Frontal cortex (tissue), 4 donors: ENCODE measurements around the gene C11orf71. TPM values are rescaled to one million over a fixed set of nuclear protein-coding genes. Genes with fewer than 3 reads are reported as not detected.

Experiments
- DNase-seq, 2 donors: peaks; one replicate each; pipeline ENCODE4 v3.0.0; 2012; ENCODE audit warnings: low spot score in 2 of 2
- FAIRE-seq: peaks from 2 replicates; lab custom pipeline; 2012; peaks lifted over from hg19 to GRCh38; lab: Jason Lieb, UNC
- total RNA-seq: library from RNA; depleted of rRNA; stranded (reverse); fragments of >200 nt; gene quantifications from one replicate; pipeline ENCODE4 v1.2.3, GENCODE V29; 2014
- donor health status: control.
- donor health status: control.
- donor health status: control.

The C11orf71 gene, protein sequence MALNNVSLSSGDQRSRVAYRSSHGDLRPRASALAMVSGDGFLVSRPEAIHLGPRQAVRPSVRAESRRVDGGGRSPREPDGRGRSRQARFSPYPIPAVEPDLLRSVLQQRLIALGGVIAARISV
- 13.9 TPM for total RNA-seq

DNA sequence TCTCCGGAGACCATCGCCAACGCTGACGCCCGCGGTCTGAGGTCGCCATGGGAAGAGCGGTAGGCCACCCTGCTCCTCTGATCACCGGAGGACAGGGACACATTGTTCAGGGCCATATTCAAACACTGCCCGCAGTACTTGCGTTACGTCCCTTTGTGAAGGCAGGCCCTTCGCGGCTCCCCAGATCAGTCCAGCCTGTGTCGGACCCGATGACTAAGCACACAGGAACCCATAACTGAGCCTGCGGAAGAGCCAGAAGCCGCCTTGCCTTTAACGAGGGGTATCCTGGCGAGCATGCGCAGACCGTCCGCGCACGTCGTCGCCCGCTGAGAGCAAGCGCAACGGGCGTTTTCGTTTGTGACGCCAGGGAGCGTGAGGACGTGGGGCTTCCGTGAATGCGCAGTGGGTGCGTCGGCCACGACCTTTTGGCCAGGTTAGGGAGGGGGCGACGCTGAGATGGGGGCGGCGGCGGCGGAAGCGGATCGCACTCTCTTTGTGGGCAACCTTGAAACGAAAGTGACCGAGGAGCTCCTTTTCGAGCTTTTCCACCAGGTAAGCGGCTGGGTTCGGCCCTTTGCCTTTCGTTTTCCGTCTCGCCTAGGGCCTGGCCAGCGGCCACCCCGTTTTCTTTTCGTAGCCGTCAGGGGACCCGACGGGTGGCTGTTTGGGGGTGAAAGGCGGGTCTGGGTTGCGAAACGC lies at the start of gene C11orf71, which contains the start of gene RBM7:
Gene C11orf71 (minus strand): TSS at position 296 of the 699 bp plus-strand sequence. CDS start 180 bp downstream, at position 116.
Gene RBM7 (plus strand): TSS at position 451 of the 699 bp plus-strand sequence. CDS start 6 bp downstream, at position 457.
- FAIRE-seq (no peak), DNase-seq (peak; percentile 69 to 82)

DNA sequence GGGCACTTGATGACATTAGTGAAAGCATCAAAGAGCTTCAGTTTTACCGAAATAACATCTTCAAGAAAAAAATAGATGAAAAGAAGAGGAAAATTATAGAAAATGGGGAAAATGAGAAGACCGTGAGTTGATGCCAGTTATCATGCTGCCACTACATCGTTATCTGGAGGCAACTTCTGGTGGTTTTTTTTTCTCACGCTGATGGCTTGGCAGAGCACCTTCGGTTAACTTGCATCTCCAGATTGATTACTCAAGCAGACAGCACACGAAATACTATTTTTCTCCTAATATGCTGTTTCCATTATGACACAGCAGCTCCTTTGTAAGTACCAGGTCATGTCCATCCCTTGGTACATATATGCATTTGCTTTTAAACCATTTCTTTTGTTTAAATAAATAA lies 49.5 kb upstream of the C11orf71 start:
- FAIRE-seq (no peak), DNase-seq (no peak)

- FAIRE-seq: no peak
- DNase-seq: no peak
These were observed 48.6 kb upstream of the C11orf71 start for GRCh38 chr11:114448749-114449482.

DNA sequence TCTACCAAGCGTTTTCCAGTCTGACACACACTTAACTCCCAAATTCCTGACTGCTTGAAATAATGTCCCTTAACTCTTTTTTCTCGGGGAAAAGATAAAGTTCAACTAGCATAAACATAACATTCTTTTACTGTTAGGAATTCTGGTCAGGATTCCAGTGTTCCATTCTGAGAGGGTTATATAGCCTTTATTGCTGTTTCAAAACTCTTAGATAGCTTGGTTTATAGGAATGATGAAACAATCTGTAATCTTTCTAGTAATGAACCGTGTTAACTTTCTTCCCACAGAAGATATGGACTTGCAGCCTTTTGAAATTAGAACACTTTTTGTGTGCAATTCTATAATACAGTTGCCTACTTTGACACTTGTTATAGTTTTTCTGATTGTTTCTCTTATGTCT lies 47.6 kb upstream of the C11orf71 start:
- FAIRE-seq (no peak), DNase-seq (no peak)

DNA sequence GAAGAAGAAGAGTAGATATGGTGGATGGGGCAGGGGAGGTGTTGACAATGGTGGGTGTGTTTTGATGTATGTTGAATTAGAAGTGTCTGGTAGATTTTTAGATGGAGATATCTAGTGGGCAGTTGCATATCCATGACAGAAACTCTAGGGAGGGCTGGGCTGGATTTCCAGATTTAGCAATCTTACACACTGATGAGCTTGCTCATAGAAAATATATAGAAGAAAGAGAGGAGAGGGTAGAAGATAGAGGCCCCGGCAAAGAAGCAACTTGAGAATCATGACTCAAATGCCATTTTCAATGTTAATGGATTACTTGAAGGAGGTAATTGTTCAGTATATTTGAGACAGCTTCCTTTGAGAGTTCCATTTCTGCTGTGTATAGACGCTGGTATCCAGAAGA lies 47.1 kb upstream of the C11orf71 start:
- FAIRE-seq (no peak), DNase-seq (no peak)

- no peak for DNase-seq
- no peak for FAIRE-seq
These were observed 42.2 kb upstream of the C11orf71 start for GRCh38 chr11:114442536-114442935.

DNA sequence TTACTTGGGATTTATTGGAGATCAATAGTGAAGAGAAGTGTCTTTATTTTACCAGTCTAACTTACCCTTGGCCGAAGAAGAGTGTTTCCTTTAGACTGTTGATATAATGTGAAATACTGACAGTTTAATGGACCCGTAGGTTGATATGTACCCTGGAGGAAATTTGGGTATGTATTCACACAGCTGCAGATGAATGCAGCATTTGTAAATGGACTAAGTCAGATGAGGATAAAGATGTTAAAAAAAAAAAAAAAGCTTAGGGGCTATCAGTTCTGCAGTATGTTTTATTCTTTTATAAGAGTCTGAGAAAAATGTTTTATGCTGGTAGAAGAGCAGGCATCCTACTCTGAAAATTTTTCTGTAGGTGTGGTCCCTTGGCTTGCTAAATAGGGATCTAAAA lies 41.6 kb upstream of the C11orf71 start:
- no peak for FAIRE-seq

GRCh38 chr11:114440971-114441763 lies 40.9 kb upstream of the C11orf71 start:
- no peak for FAIRE-seq

More for the DNA sequence above, 41.6 kb upstream of the C11orf71 start:
- no peak for DNase-seq

DNA sequence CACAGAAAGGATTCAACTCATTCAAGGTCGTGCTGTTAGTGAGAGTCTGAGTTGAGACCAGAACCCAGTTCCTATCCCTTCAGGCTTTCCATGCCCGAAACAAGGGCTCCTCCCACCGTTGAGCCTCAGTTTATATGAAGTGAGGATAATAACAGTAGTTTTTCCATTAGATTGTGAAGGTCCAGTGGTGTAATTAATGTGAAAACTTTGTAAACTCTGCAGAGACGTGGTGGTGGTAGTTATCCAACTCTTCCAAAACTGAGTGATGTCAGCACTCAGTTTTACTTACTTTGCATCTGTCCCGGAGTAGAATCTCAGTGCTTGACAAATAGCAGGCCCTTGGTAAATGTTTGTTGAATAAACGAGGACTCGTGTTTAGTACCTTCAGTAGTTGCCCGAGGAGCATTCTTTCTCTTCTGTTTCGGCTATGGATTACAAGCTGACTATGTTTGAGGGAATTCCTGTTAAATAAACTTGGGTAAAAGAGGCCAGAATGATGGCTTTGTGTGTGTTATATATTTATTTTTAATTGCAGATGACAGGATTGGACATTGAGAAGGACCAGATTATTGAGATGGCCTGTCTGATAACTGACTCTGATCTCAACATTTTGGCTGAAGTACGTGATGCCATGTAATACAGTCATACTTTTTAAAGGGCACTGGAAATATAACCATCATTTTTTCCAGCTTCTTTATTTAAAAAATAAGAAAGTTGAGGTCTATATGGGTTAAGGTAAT lies 40.0 kb upstream of the C11orf71 start:
- FAIRE-seq: no peak
- peak in 1 of 2 donors; percentile 31 for DNase-seq

More at GRCh38 chr11:114440971-114441763, 40.9 kb upstream of the C11orf71 start:
- DNase-seq: no peak

GRCh38 chr11:114439229-114440120 lies 39.2 kb upstream of the C11orf71 start, which contains the start of gene REXO2:
TSS of gene REXO2 (plus strand) at chr11:114439467. CDS start at chr11:114439529, 62 bp downstream.
- peak; percentile 88 to 91 for DNase-seq
- FAIRE-seq: no peak

DNA sequence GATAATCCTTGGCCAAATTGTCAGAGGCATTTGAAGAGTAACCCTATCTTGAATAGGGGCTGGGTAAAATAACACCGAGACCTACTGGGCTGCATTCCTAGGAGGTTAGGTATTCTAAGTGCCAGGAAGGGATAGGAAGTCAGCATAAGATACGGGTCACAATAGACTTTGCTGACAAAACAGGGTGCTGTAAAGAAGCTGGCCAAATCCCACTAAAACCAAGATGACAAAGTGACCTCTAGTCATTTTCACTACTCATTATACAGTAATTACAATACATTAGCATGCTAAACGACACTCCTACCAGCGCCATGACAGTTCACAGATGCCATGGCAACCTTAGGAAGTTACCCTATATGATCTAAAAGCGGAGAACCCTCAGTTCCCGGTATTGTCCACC lies 38.0 kb upstream of the C11orf71 start:
- FAIRE-seq: no peak
- DNase-seq: no peak

DNA sequence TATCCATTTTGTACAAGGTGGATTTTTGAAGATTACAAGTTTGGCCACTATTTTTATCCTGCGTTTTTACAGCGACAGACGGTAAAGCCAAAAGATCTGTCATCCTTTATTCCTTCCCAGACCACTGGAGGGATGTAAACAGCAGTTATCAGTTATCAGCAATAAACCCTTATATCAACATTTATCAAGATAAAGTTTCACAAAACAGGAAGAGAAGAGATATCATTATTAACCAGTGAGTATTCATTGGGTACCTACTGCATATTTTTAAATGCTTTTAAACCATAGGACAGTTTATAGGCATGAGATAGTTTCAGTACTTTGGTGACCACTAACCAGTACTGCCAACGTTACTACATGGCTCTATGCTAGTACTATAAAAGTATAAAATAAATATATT lies 33.1 kb upstream of the C11orf71 start:
- FAIRE-seq: no peak
- no peak for DNase-seq

DNA sequence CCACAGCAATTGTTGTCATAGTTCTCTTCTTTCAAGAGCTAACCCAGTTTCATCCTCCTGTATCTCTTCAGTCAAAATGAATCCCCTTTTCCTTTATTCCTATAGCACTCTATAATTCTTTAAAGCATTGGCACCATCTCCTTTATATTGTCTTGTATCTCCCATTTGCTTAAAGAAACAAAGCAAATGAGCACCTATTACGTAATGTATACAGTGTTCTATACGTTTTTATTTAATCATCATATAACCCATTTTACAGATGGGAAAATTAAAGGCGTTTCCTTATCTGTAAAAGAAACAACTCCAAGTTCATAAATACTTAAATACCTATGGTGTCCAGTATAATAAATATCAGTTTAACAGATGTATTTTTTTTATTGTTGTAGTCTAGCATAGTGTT lies 32.6 kb upstream of the C11orf71 start:
- DNase-seq: no peak
- FAIRE-seq: no peak

DNA sequence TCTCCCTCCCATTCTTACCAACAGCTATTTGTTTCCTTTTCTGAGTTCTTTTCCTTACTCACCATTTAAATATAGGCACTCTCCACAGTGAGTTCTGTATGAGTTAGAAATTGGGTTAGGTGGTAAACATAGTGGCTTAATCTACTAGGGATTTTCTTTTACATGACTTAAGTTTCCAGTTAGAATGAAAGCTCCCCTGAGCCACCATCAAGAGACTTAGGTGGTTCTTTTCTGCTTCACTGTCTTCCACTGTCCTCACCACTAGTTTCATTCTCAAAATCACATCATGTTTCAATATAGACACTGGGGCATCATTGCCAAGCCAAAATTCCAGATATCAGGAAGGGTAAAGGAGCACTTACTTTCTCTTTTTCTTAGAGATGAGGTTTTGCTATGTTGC lies 30.0 kb upstream of the C11orf71 start:
- FAIRE-seq (no peak), DNase-seq (no peak)

- no peak for FAIRE-seq
- DNase-seq: no peak
These were observed 26.0 kb upstream of the C11orf71 start for GRCh38 chr11:114426280-114426679.

DNA sequence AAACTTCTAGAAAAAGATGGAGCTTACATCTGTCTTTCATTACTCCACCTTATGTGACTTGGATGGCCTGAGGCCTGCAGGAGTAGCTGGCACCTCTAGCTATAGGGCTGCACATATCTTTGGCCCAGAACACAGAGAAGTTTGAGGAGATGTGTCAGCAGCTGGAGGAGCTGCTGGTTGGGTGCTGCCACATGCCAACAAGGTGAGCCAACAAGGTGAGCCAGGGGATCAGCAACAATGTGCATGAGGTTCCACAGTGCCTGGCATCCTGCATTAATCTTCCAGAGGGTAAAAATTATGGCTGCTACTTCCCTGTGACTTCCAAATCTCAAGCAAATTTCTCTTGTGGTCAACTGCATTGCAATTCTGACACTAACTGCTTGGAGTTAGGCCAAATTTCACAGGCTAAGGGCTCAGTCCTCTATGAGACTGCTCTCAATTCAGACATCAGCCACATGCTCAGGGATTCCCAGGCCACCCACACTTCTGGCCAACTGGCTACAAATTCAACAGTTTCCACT lies 16.2 kb upstream of the C11orf71 start:
- FAIRE-seq: no peak
- DNase-seq: no peak

- DNase-seq (no peak), FAIRE-seq (no peak)
These were observed 13.6 kb upstream of the C11orf71 start for GRCh38 chr11:114413958-114414357.

DNA sequence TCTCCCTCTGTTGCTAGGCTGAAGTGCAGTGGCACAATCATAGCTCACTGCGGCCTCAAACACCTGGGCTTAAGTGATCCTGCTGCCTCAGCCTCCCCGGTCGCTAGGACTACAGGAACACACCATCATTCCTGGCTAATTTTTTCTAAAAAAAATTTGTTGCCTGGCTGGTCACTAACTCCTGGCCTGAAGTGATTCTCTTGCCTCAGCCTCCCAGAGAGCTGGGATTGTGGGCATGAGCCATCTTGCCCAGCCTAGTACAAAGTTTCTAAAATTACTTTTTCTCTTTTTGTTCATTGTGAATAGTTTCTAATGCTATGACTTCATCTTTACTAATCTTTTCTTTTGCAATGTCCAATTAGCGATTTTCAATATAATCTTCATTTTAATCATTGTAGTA lies 12.6 kb upstream of the C11orf71 start:
- FAIRE-seq: no peak
- no peak for DNase-seq
